GM06990 (cell line): ENCODE measurements around the gene PRRC2B.
"Not testable (repeated sequence)": the region's sequence is repeated elsewhere in the genome, so short reads cannot be mapped to it uniquely, and the experiment has no call there.

Experiments used
- DNase-seq: peaks from one replicate; pipeline ENCODE4 v3.0.0-alpha.2; 2011; ENCODE audit not compliant: insufficient read length; ENCODE audit errors: extremely low read depth
- H3K27me3 ChIP-seq: replicated peaks from 2 replicates; pipeline ENCODE4 v1.6.0; 2011; ENCODE audit warnings: low read length; ENCODE audit not compliant: control insufficient read depth, insufficient read depth
- H3K36me3 ChIP-seq: 2 replicates; pipeline ENCODE4 v1.5.1; 2011; ENCODE audit warnings: low read length; ENCODE audit not compliant: control insufficient read depth, insufficient read depth
- H3K4me3 ChIP-seq: replicated peaks from 2 replicates; pipeline ENCODE4 v1.5.1; 2011; ENCODE audit warnings: low read depth, mild to moderate bottlenecking, control low read depth, low read length
- TF ChIP-seq, protein P1 (sequence below): IDR thresholded peaks from 2 replicates; pipeline ENCODE4 v1.5.1; 2011; ENCODE audit warnings: low read length, control low read depth, mild to moderate bottlenecking, inconsistent platforms; ENCODE audit not compliant: insufficient read depth, poor library complexity, severe bottlenecking

The PRRC2B gene

DNA sequence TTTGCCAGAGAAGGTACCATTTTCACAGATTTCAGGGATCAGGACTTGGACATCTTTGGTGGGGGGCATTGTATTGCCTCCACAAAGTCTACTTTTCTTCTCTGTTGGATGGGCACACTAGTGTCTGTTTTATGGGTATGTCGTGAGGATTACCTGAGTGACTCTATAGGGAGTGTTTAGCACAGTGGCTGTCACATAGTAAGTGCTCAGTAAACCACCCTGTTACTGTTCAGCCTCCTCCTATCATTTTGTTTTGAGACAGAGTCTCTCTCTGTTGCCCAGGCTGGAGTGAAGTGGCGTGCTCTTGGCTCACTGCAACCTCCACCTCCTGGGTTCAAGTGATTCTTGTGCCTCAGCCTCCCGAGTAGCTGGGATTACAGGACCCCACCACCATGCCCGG is 2.4 kb upstream of the PRRC2B start:
- Histone ChIP-seq H3K4me3 (no peak overlapping the region), H3K36me3 (no peaks in the 10 kb centered on the region), H3K27me3 (no peaks in the 10 kb centered on the region)
- TF ChIP-seq, protein P1, sequence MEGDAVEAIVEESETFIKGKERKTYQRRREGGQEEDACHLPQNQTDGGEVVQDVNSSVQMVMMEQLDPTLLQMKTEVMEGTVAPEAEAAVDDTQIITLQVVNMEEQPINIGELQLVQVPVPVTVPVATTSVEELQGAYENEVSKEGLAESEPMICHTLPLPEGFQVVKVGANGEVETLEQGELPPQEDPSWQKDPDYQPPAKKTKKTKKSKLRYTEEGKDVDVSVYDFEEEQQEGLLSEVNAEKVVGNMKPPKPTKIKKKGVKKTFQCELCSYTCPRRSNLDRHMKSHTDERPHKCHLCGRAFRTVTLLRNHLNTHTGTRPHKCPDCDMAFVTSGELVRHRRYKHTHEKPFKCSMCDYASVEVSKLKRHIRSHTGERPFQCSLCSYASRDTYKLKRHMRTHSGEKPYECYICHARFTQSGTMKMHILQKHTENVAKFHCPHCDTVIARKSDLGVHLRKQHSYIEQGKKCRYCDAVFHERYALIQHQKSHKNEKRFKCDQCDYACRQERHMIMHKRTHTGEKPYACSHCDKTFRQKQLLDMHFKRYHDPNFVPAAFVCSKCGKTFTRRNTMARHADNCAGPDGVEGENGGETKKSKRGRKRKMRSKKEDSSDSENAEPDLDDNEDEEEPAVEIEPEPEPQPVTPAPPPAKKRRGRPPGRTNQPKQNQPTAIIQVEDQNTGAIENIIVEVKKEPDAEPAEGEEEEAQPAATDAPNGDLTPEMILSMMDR, result no peak
- no peak for DNase-seq

DNA sequence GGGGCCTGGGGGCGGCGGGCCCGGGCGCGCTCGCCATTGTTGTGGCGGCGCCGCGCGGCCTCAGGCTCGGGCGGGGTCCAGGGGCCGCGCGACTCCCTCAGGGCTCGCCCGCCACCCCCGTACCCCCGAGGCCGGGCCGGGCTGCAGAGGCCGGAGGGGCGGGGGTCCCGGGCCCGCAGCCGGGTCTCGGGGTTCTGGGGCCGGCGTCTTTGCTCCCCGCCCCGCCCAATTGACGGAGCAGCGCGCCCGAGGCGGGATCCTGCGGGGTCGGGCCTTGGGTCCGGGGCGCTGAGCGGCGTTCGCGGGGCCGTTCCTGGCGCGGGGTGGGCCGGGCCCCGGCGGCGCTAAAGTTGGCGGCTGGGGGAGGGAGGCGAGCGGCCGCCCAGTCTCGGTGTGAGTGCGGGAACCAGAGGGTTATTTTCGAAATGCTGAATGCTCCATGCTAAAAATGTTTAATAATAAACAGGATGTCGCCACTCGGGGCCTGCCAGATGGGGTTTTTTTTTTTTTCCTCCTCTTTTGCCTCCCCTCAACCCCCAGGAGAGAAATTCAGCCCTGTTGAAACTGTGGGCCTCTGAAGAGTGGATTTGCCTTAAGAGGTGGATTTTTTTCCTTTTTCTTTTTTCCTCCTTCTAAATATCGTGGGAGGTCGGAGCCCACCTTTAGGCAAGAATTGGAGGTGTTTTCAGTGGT is 724 bp downstream of the PRRC2B start:
- TF ChIP-seq, protein P1, result no peak
- Histone ChIP-seq H3K36me3 (no peaks in the 10 kb centered on the region), H3K27me3 (no peaks in the 10 kb centered on the region), H3K4me3 (peak overlapping the region; percentile 68)
- peak; percentile 69 for DNase-seq

DNA sequence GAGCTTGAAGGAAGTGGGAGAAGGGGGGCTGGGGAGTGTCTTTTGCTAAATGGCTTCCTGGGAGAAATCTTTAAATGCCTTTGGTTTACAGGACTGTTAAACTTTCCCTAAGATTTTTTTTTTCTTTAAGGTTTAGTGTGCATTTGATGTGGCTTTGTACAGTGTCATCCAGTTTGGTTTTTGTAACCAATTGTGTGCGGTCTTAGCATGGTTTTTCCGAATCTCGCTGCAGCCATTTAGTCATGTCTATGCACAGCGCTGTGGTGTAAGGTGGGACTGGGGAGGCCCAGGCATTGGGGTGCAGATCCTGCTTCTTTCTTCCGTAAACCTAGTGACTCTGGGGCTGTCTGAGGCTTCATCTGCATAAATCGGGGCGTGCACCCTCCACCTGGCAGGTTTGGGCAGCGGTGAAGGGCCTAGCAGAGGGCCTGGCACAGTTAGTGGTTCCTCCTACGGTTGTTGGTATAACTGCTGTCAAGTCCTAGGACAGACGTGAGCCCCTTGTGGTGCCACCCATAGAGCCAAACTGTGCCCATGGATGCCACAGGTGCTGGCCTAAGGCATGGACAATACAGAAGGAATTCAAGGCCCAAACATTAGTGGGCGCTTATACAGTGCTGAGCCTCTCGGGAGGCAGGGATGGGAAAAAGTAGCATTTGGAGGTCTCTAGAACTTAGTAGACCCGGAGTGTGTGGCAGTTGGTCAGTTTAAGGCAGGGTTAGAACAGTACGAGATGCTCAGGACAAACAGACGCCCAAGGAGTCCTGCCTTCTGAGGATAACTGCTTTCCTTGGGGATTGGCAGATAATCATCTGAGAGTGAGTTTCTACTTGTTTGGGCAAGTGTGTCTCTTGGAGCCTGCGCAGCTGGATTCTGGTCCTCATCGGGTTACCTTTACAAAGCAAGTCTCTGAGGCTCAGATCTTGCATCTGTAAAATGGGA is 1.5 kb downstream of the PRRC2B start:
- peak; percentile 68 for DNase-seq
- Histone ChIP-seq H3K27me3 (no peaks in the 10 kb centered on the region), H3K4me3 (peak overlapping the region; percentile 68), H3K36me3 (no peaks in the 10 kb centered on the region)
- TF ChIP-seq, protein P1, result no peak

DNA sequence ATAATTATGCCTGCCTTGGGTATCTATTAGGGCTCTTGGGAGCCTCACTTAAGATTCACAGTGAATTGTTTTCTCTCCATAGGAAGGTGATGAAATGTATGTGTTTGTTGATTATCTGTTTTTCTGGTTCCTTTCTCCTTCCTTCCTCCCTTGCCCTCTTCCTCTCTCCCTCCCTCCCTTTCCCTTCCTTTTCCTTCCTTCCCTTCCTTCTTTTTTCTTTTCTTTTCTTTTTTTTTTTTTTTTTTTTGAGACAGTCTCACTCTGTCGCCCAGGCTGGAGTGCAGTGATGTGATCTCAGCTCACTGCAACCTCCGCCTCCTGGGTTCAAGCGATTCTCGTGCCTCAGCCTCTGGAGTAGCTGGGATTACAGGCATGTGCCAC is 2.2 kb downstream of the PRRC2B start:
- DNase-seq, H3K27me3 ChIP-seq, H3K36me3 ChIP-seq: not testable (repeated sequence)
- H3K4me3 ChIP-seq, result peak overlapping the region; percentile 68

DNA sequence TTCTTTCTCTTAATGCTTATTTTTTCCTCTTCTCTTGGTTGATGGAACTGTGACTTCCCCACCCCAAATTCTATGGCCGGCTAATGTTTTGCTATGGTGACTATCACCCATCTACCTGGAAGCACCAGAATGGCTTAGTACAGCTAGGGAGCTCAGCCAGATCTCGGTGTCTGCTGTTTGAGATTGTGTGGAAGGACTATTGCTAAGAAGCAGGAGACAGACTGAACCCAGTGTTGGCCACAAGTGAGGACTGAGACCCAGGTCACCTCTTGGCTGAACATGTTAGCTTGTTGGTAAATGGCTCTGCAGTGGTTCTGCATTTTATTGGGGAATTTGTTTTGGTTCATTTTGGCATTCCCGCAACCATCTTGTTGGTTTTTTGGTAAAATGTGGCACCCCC is 2.7 kb downstream of the PRRC2B start:
- Histone ChIP-seq H3K36me3 (no peaks in the 10 kb centered on the region), H3K4me3 (peak overlapping the region; percentile 4), H3K27me3 (no peaks in the 10 kb centered on the region)
- DNase-seq, result no peak
- TF ChIP-seq, protein P1, result no peak

DNA sequence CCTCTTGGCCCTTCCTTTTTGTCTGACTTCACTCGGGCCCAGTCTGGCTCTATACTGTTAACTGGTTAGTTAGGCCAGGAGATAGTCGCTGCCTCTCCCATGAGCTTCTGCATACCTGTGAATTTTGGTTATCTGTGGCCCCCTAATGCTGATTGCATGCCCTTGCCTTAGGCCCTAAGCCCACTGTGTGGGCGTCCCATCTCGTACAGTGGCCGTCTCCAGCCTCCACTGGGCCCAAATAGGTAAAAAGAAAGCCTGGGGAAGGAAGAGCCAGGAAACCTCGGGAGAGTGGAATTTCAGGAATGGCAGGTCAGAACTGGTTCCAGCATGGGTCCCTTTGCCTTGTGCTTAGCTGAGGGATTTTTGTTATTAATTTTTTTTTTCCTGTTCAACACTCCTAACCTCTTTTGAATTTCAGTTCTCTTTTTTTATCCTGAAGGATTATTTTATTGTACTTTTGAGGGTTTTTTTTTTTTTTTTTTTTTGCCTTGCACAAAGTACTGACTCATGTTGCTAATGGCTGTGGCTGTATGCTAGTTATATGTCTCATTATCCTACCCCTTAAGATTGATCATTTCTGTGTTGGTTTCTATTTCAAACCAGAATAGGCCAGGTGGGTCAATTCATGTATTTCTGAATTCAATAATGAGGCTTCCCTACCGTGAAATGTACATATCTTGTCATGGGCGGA is 3.4 kb downstream of the PRRC2B start:
- DNase-seq, result no peak
- Histone ChIP-seq H3K27me3 (no peaks in the 10 kb centered on the region), H3K4me3 (peak overlapping the region; percentile 4), H3K36me3 (no peaks in the 10 kb centered on the region)
- TF ChIP-seq, protein P1, result no peak
